ENCODE data around the gene HPN.
A peak's percentile ranks its signal among the peaks of the same experiment; 100 is the strongest.
"Not testable (repeated sequence)": the region's sequence is repeated elsewhere in the genome, so short reads cannot be mapped to it uniquely, and the experiment has no call there.

The HPN gene

GRCh38 chr19:35027009-35027408, 14.5 kb upstream of the HPN start:
- CTCF ChIA-PET = interaction anchor here (1.3 to 1.7 kb wide), 2 partner anchors 17 to 54 kb away, joined by 7 to 8 read pairs; no protein-coding TSS in a partner anchor
- H3K27ac ChIP-seq = peak overlapping the region; percentile 49
- no peak for DNase-seq (ENCODE audit: low spot score)
- POLR2A ChIA-PET (ENCODE audit: low non-redundant PET) = interaction anchor here (0.5 kb wide), 1 partner anchor 1120 kb away, joined by 3 read pairs; no protein-coding TSS in a partner anchor
- no peak for TF ChIP-seq CTCF (conservative IDR thresholded peaks at IDR 0.05; ENCODE audit: low read depth)

DNA sequence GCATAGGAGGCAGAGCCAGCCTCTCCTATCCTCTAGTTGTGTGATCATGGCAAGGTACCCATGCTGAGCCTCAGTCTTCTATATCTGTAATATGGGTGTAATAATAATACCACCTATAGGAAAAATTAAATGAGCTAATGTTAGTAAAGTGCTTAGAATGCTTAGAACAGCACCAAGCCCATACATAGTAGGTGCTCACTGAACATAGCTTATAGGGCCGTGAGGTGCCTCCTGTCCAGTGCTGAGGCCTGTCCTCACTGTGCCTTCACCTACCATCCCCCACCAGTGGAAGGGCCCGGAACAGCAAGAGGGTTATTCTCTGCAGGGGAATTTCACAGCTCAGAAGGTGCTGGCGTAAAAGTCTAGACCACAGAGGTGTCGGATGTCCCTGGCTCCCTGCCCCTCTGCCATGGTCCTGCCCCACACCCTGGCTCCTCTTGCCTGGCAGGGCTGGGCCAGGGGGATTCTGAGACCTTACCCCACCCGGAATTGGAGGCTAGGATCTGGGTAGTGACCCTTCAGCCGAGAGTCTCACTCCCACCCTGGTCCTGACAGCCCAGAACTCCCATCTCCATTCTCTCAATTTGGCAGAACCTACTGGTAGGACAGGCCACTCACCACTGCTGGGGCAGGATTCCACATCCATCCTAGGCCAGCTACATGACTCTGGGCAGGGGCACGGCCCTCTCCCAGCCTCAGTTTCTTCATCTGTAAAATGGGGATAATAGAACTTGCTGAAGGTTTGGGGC, 13.5 kb upstream of the HPN start:
- H3K27ac ChIP-seq = peak overlapping the region; percentile 49
- POLR2A ChIA-PET (ENCODE audit: low non-redundant PET) = no interaction called here
- no peak for TF ChIP-seq CTCF (conservative IDR thresholded peaks at IDR 0.05; ENCODE audit: low read depth)
- no peak for DNase-seq (ENCODE audit: low spot score)
- CTCF ChIA-PET = interaction anchor here (0.8 kb wide), 1 partner anchor 190 kb away, joined by 3 read pairs; no protein-coding TSS in a partner anchor

GRCh38 chr19:35028600-35028885, 13.0 kb upstream of the HPN start:
- POLR2A ChIA-PET (ENCODE audit: low non-redundant PET); DNase-seq (ENCODE audit: low spot score); CTCF ChIA-PET: not testable (repeated sequence)
- peak overlapping the region; percentile 49 for H3K27ac ChIP-seq

GRCh38 chr19:35029275-35029736, 12.2 kb upstream of the HPN start:
- DNase-seq (ENCODE audit: low spot score); POLR2A ChIA-PET (ENCODE audit: low non-redundant PET); CTCF ChIA-PET: not testable (repeated sequence)
- peak overlapping the region; percentile 61 for H3K27ac ChIP-seq

GRCh38 chr19:35029737-35030256, 11.7 kb upstream of the HPN start:
- CTCF ChIA-PET = interaction anchor here (1.1 to 1.6 kb wide), 2 partner anchors 15 to 57 kb away, joined by 3 to 4 read pairs; no protein-coding TSS in a partner anchor
- H3K27ac ChIP-seq = peak overlapping the region; percentile 61
- TF ChIP-seq CTCF (conservative IDR thresholded peaks at IDR 0.05; ENCODE audit: low read depth) = no peak
- POLR2A ChIA-PET (ENCODE audit: low non-redundant PET) = no interaction called here
- DNase-seq (ENCODE audit: low spot score) = no peak

DNA sequence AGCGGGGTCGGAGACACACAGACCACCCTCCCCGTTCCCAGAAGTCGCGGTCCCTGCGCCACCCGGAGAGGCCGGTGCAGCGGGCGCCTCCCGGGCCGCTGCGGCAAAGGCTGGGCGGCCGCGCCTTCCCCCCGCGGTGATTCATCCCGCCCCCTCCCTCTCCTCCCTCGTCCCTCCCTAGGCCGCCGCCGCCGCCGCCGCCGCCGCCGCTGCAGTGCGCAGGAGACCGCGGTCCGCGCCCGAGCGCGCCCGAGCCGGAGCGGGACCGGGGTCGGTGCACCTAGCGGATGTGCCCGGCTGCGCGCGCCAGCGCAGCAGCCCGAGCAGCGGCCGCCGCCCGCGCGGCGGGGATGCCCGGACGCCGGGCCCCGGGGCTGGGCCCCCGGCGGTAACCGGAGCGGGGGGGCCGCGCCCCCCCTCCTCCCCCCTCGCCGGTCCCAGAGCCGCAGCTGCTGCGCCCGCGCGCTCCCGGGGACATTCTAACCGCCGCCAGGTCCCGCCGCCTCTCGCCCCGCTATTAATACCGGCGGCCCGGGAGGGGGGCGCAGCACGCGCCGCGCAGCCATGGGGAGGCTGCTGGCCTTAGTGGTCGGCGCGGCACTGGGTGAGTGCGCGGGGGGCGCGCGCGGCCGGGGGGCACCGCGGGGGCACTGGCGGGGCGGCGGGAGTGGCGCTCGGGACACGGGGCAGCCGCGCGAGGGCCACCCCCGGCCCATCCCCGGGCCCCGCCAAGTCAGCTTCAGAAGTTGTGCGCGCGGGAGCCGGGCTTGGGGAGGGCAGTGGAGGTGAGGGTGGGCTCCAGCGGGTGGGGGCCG, 11.1 kb upstream of the HPN start, which contains the start of gene SCN1B:
Gene SCN1B, plus strand, starts transcription at position 214 of the 815 bp plus-strand sequence. Its CDS starts 351 bp downstream, at position 565.
- CTCF ChIA-PET = interaction anchor here (1.1 to 1.6 kb wide), 2 partner anchors 14 to 58 kb away, joined by 3 to 4 read pairs; no protein-coding TSS in a partner anchor
- H3K27ac ChIP-seq = peak within 1 kb of the TSS; percentile 61
- TF ChIP-seq CTCF (conservative IDR thresholded peaks at IDR 0.05; ENCODE audit: low read depth) = no peak
- POLR2A ChIA-PET (ENCODE audit: low non-redundant PET) = no interaction called here
- peak; percentile 77 for DNase-seq (ENCODE audit: low spot score)
